RCC 7860 (cell line): ENCODE measurements around the gene PDGFD.

ENCODE experiments used
- DNase-seq: peaks from one replicate; pipeline ENCODE4 v3.0.0-alpha.2; 2015; ENCODE audit warnings: low spot score
- FAIRE-seq: peaks from 2 replicates; lab custom pipeline; 2012; peaks lifted over from hg19 to GRCh38; lab: Jason Lieb, UNC

The PDGFD gene

GRCh38 chr11:103963648-103964047 lies 200.3 kb downstream of the PDGFD start:
- no peak for FAIRE-seq
- no peak for DNase-seq

GRCh38 chr11:103961010-103961409 lies 202.9 kb downstream of the PDGFD start:
- FAIRE-seq, result no peak
- no peak for DNase-seq

- DNase-seq, result no peak
- FAIRE-seq, result no peak
Measured at GRCh38 chr11:103960108-103960507, 203.8 kb downstream of the PDGFD start.

GRCh38 chr11:103959279-103959942 lies 204.5 kb downstream of the PDGFD start:
- FAIRE-seq, result no peak
- DNase-seq, result no peak

DNA sequence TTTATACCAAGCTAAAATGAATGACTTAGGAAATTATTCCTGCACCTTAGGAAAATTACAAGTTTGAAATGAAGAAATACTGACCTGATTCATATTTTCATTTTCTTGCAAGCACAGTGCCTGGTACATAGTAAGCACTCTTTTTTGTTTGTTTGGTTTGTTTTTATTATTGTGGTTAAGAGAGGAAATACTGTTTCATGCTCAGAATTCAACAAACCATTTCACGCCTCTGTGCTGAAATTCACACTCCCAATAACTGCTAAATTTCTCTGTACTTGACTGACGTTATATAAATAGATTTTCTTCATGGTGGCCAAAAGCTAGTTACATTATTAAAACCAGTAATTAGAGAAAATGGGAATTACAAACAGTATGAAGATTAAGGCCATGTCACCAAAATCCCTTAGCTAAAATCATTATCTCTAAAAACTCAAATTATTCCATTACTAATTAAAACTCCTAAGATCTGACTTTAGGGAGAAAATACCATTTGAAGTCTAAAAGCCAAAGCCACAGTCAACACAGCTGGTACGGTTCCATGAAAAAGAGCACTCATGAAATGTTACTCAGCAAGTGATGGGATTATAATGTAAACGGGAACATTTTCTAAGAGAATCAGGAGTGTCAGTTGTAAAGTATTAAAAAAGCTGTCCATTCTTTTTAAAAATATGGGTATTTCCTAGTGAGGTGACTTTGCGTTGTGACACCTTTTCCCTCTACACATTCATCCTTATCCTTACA lies 205.3 kb downstream of the PDGFD start:
- FAIRE-seq, result no peak
- DNase-seq, result no peak

DNA sequence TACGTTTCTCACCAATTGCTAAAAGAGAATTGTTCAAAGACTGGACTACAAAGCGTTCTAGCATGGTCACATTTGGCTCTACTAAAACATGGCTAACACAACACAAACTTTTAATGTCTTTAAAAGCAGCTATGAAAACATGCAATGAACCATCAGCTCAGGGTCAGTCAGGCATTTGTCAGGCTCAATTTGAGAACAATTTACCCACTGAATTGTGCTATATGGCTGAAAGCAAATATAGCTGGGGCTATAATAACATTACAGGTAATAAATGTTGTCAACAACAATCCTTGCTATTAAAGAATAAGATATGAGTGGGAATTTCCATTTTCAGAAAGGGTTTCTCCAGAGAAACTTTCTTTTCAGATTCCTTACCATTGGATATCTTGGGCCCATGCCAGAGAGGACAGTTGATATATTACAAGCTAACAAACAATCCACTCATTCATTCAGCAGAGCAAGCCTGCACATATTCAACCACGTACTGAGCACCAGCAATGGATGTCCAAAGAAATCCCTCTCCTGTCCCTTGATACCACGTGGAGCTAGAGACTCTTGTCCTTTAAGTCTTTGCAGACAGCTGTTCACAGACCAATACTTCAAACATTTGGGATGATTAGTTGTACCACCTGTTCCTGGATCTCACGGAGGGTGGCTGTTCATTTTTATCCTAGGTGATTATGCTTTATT lies 210.0 kb downstream of the PDGFD start:
- no peak for FAIRE-seq
- no peak for DNase-seq

DNA sequence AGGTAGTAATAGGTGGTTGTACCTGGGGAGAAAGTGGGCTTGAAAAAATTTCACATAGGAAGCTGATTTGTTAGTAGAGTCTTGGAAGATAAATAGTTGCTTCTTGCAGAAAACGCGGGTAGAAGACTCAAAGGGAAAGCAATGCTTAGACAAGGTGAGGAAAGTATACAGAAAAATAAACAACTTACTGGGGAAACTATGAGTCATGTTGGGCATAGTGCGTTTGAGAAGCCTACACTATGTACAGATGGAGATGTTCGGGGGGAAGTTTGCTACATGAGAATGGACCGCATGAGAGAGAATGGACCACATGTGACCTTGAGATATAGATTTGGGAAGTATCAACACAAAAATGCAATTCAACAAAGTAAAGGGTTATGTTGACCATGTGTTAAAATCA lies 214.2 kb downstream of the PDGFD start:
- no peak for FAIRE-seq
- DNase-seq, result no peak

DNA sequence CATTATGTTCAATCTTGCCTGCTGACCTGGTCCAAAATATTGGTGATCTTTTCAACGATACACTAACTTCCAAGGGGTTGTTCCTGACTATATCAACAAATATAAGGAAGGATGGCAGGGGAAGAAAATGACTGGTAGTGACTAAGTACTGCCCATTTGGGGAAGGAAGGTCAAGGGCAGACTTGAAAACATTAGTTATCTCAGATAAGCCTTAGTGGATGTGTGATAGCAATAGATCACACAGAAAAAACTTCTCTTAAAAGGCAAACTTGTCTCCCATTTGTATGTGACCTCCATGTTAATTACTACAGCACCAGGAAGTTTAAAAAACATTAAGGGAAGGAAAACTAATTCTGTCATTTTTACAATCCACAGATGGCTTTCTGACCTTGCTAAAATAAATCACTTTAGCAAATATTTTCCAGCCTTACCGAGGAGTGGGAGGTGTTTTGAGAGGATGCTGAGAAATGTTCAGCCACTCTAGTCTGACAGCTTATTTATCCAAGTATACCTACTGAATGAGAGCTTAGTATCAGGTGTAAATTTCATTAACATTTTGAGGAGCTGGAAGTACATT lies 215.7 kb downstream of the PDGFD start:
- FAIRE-seq, result no peak

GRCh38 chr11:103947546-103947919 lies 216.4 kb downstream of the PDGFD start:
- DNase-seq (no peak), FAIRE-seq (no peak)

More for the DNA sequence above, 215.7 kb downstream of the PDGFD start:
- DNase-seq, result no peak

DNA sequence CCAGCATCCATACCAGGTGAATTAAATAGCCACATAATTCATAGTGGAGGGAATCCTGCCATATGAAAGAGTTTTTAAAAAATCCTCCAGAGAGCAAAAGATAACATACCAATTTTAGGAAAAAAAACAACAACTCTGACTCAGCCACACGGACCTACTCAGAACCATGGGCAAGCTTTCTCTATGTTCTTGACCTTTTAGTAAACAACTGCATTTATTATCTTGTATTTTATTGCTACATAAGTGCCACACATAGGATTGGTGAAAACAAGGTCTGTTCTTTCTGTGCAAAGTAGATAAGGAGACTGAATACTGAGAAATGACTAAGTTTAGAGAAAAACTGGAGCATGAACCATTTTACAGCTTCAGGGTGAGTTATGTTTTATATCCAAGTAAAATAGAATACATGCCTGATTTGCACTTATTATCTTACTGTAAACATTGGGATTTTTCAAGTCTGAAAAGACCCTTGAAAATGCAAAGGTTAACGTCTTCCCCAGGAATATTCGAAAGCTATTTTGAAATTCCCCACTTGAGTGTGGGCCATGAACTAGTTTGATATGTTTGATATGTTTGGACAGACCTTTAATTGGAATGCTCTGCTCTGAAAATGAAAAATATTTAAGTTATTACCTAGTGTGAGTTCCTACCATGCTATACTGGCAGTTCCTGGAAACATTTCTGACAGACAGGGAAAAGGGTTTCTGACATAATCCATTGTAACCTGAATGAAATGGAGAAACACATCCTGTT lies 217.0 kb downstream of the PDGFD start:
- FAIRE-seq (no peak), DNase-seq (no peak)

DNA sequence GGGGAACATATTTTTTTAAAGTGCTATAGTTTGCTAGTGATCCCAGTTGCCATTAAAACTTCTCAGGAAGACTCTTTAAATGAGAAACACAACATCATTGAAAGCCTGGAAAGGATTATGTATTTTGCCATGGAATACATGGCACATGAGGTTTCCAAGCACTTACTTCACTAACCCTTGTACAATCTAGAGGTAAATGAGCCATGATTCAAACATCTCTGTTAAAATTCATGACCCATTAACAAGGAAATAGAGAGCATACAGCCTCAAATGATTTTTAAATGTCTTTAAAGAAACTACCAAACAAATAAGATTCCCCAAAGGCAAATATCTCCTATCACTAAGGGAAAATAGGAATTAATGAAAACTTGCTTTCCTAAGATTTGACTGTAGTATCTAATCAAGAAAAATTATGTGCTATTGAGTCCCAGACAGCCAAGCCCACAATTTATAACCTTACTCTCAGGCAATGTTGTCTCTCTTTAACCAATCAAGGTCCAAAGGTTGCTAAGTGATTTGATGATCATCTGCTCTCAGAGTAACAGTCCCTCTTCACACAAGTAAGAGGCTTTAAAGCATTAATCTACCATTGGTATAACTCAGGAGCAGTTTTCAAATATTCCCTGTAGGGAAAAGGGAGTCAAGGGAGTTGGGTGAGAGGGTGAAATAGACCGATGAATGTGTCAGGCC lies 219.6 kb downstream of the PDGFD start:
- DNase-seq, result no peak
- no peak for FAIRE-seq

GRCh38 chr11:103942646-103943045 lies 221.3 kb downstream of the PDGFD start:
- DNase-seq, result no peak
- FAIRE-seq, result no peak

DNA sequence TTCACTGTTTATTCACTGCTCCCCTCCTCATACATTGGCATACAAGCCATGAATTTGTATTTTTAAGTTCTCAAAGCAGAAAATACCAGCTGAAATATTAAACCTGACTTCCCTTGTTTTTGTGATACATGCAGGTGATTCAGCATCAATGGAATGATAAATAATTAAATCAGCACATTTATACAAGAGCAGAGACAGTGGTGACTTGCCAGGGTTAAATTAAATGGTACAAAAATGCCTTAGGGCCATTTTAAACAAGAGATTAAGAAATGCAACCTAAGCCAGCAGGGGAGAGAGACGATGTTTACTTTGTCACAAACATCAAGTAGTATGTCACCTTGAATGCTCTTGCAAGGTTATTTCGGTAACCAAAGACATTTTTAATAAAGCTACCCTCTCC lies 223.4 kb downstream of the PDGFD start:
- DNase-seq (no peak), FAIRE-seq (no peak)

- no peak for DNase-seq
- FAIRE-seq, result no peak
Measured at GRCh38 chr11:103939694-103940093, 224.3 kb downstream of the PDGFD start.

DNA sequence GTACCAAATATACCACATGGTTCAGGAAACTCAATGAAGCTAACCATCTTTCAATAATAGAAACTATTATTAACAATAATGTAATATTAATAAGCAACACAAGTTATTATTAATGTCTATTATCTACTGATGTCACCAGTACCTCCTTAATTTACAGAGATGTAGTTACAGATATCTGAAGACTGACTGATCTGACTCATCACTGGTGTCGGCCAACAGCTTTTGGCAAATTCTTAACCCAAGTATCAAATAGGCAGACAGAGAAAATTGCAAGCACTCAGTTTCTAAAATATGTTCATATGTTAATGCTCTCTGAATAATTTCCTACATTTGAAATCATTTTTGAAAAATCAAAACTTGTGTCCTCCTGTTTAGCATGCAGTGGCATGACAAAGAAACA lies 227.9 kb downstream of the PDGFD start:
- FAIRE-seq, result no peak
- no peak for DNase-seq

GRCh38 chr11:103935219-103935618 lies 228.7 kb downstream of the PDGFD start:
- DNase-seq (no peak), FAIRE-seq (no peak)

DNA sequence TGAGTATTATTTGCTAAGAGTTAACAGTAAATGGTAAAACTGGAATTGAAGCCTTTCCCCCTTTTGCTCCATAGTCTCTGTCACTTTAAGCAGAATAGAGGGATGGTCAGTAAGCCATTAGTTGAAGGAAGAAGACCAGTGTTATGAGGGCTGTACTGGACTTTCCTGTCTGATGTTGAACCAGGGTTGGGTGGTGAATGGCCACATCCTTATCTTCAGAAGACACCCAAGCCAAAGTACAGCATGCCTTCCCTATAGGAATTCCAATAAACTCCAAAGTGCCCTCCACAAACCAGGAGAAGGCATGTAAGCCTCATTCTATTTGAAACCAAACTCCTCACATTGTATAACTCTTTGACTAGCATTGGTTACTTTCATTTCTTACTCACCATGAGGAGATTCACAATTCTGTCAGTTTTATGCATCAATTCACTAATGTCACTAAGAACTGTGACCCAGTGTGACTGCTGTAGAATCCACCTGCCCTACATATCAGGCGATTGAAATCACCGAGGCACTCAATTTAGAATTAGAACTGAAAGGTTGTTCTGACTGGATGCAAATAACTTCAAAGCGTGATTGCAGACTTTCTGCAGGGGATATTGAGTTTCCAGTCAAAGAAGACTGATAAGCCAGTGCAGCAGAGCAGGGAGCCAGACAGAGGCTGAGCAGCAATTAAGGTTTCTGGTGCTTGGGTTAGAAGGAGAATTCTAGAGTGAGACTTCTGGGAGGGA lies 234.6 kb downstream of the PDGFD start:
- DNase-seq, result no peak
- FAIRE-seq, result no peak

- no peak for DNase-seq
- FAIRE-seq, result no peak
Measured at GRCh38 chr11:103928802-103929161, 235.2 kb downstream of the PDGFD start.

DNA sequence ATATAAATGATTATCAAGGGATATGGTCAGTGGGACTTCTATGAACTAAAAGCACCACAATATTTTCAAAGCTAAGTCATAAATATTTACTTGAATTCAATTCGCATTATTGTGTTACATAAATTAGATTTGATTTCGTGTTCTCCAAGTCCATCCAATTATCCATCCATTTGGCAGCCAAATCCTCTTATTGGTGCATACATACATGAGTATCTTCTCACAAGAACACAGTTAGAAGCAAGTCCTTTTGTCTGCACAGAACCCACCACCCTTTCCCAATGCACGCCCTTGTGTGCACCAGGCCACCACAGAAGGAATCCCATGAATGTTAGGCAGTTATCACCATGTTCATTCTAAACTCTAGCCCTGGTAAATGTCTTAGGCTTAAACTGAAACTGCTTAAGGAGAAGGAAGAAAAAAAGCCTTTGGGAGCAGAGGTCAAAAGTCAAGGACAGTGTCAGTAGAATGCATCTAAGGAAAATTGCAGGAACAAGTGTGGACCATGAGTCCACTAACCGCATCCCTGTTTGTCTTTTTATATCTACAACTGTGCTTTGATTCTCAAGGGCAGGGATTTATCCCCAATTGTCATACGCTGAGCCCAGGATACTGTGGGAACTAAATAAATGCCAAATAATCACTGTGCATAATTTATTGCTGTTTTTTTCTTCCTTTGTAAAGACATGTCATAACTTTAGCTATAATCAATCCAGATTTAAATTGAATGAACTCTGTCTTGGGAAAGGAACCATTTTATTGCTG lies 235.7 kb downstream of the PDGFD start:
- no peak for DNase-seq
- no peak for FAIRE-seq
